ENCODE results near the gene SNED1.

SNED1 gene

DNA sequence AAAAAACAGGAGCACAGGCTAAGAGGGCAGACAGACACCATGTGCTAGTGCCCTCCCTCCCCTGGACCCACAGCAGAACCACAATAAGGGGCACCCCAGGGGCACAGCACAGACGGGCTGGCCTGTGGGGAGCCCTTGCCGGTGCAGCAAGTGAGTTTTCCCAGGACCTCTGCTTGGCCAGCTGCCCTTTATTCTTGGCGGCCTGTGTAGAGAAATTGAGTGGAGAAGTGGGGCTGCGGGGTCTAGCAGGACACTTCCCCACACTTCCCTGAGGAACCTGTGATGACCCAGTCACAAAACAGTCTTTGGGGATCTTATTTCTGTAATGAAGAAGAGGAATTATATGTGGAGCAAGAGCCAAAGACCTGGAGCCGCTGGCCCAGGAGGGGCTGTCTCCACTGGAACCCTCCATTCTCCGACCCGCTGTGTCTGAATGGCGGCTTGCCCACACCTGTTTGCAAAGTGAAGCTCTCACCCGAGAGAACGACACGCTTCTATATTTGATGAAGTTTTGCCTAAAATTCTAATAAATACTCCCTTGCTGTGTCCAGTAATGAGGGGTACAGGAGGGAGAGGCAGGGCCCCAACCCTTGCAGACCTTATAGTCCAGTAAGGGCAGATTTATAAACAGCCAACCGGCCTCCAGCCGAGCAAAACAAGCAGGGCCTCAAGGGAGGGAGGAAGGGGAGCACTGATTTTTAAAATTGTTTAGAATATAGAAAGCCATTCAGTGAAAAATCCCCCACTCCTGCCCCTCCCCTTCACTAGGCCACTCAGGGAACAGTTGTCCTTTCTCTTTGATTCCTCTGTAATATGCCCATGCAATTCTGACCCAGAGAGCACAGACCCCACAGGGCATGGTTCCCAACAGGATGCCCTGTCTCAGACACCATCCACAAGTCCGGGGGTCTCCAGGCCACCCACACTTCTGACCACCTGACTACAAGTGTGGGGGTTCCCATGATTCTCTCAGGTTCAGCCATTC lies 44.7 kb upstream of the SNED1 start:
- in situ Hi-C loops (cut with MboI; ENCODE audit: low pct_unique_long_range_greater_than_20kb, low sequenced_read_pairs, unreplicated experiment) = no loop called here
- no peak for TF ChIP-seq CTCF (IDR thresholded peaks at IDR 0.05; ENCODE audit: extremely low read depth, insufficient read depth, missing control alignments)
- no peak for DNase-seq (ENCODE audit: low spot score)

GRCh38 chr2:240954436-240955305 lies 43.7 kb upstream of the SNED1 start:
- in situ Hi-C loops (cut with MboI; ENCODE audit: low pct_unique_long_range_greater_than_20kb, low sequenced_read_pairs, unreplicated experiment) = no loop called here
- no peak for DNase-seq (ENCODE audit: low spot score)
- no peak for TF ChIP-seq CTCF (IDR thresholded peaks at IDR 0.05; ENCODE audit: extremely low read depth, insufficient read depth, missing control alignments)

DNA sequence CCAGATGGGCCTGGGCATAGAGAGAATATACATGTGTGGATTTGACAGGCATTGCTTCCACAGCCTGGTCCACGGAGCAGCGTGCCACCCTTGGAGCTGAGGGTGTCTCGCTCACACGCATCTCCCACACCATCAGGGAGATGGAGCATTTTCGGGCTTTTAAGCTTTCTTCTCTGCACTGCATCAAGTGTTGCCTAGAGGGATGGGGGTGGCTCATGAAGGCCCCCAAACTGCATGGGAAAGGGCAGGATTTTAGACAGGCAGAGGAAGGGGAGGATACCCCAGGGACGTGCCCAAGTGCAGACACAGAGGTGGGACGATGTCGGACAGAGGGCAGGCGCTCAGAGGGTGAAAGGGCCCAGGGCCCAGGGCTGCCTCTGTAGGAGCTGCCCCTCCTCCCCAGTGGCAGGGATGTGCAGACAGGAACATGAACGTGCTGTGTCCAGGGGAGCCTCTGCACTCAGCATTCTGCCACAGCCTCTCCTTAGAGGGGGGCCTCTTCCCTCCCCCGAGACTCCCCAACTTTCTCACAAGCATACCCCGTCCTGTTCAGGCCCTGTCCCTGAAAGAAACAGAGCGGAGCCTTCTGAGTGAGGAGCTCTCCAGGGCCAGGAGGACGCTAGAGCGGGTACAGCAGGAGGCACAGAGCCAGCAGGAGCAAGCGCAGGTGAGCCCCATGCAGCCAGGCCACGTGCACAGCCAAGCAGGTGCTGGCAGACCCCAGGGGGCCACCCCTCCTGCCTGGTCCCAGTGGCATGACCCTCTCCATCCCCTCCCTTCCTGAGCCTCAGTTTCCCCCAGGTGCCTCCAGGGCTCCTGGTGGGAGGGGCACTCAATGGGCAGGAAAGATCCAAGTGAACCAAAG lies 42.9 kb upstream of the SNED1 start:
- no peak for TF ChIP-seq CTCF (IDR thresholded peaks at IDR 0.05; ENCODE audit: extremely low read depth, insufficient read depth, missing control alignments)
- in situ Hi-C loops (cut with MboI; ENCODE audit: low pct_unique_long_range_greater_than_20kb, low sequenced_read_pairs, unreplicated experiment) = no loop called here
- no peak for DNase-seq (ENCODE audit: low spot score)

GRCh38 chr2:240956171-240956934 lies 42.1 kb upstream of the SNED1 start:
- in situ Hi-C loops (cut with MboI; ENCODE audit: low pct_unique_long_range_greater_than_20kb, low sequenced_read_pairs, unreplicated experiment) = no loop called here

More at GRCh38 chr2:240956171-240956934, 42.1 kb upstream of the SNED1 start:
- DNase-seq (ENCODE audit: low spot score) = no peak
- no peak for TF ChIP-seq CTCF (IDR thresholded peaks at IDR 0.05; ENCODE audit: extremely low read depth, insufficient read depth, missing control alignments)
